Ovary (tissue), 9 donors: ENCODE results near the gene PAOX. TPM values are rescaled to one million over a fixed set of nuclear protein-coding genes. Genes with fewer than 3 reads are reported as not detected.
"Not testable (repeated sequence)": the region's sequence is repeated elsewhere in the genome, so short reads cannot be mapped to it uniquely, and the experiment has no call there.

ENCODE experiments used
- DNase-seq, 5 donors: peaks; one replicate each; pipeline ENCODE4 v3.0.0-alpha.2; 2019 to 2020
- H3K27ac ChIP-seq, 2 donors: fragments of 200-600 bp; one replicate each; pipeline versions ENCODE4 v1.5.1 to v1.8.0; 2019 to 2022
- H3K27me3 ChIP-seq: fragments of 200-600 bp; one replicate; pipeline ENCODE4 v1.8.0; 2022
- H3K36me3 ChIP-seq: fragments of 200-600 bp; sonication (generic); one replicate; pipeline ENCODE4 v1.5.1; 2019
- H3K4me1 ChIP-seq: one replicate; pipeline ENCODE4 v1.8.1; 2013; ENCODE audit warnings: mild to moderate bottlenecking, moderate library complexity; ENCODE audit not compliant: insufficient read depth
- H3K4me3 ChIP-seq: fragments of 200-600 bp; sonication (generic); one replicate; pipeline ENCODE4 v1.5.1; 2017
- H3K9me3 ChIP-seq, 2 donors: fragments of 200-600 bp in 1 of 2; sonication (generic) in 1 of 2; one replicate each; pipeline versions ENCODE4 v1.5.1 to v1.8.1; 2013 to 2019; ENCODE audit warnings: mild to moderate bottlenecking in 1 of 2, moderate library complexity in 1 of 2
- EP300 ChIP-seq: sonication (generic); formaldehyde crosslinking; IDR thresholded peaks from one replicate; pipeline ENCODE4 v1.6.1; 2017; ENCODE audit warnings: antibody characterized with exemption
- POLR2A ChIP-seq: fragments of 450-650 bp; IDR thresholded peaks from one replicate; pipeline ENCODE4 v1.6.1; 2017; ENCODE audit warnings: antibody characterized with exemption, mild to moderate bottlenecking, moderate library complexity
- WGBS, 3 donors: extraction: QIAGEN DNeasy Blood & Tissue Kit in 1 of 3; methylation state at CpG; one replicate each; pipeline versions ENCODE4 v1.1.5 to v1.1.7; 2013 to 2017; 5-methylcytosine and 5-hydroxymethylcytosine counted together
- intact Hi-C, 4 donors: fragments of 100-400 bp; cut with DNase I; formaldehyde crosslinking; loops; one replicate each; pipeline versions ENCODE4 v1.11.0 to v1.15.1; 2022 to 2023
- microRNA-seq, 3 donors: library from miRNA; unstranded; fragments of <30 nt; microRNA quantifications; one replicate each; pipeline versions ENCODE4 to v1.2.0, GENCODE V29; 2019 to 2020
- polyA plus RNA-seq, 2 donors: library from polyadenylated mRNA; stranded (reverse); fragments of 200-250 nt in 1 of 2; fragments of 350-450 nt in 1 of 2; fragmentation: Illumina TruSeq in 1 of 2; extraction: RNeasy Lipid Tissue Mini Kit (QIAGEN cat#74804) in 1 of 2; gene quantifications; one replicate each; pipeline ENCODE4 v1.2.3, GENCODE V29; 2013 to 2014
- small RNA-seq: library from RNA; depleted of rRNA; stranded (forward); fragments of <200 nt; gene quantifications from one replicate; pipeline ENCODE3, GENCODE V24; 2016
- total RNA-seq, 7 donors: library from RNA; depleted of rRNA in 2 of 7; stranded (reverse); fragments of >200 nt in 2 of 7; fragmentation: NEBNext Ultra II Directional in 3 of 7; extraction: Animal tissue kit (Norgen Biotek cat#: 25700) in 3 of 7; gene quantifications; one replicate each; pipeline versions ENCODE4 v1.1.0 to v1.2.4, GENCODE V29; 2016 to 2023
- TF ChIP-seq, protein P1 (sequence below), 3 donors: fragments of 450-650 bp in 2 of 3; fragments of 200-600 bp in 1 of 3; IDR thresholded peaks; one replicate each; pipeline versions ENCODE4 v1.5.1 to v1.8.0; 2016 to 2022; ENCODE audit warnings: antibody characterized with exemption in 3 of 3, mild to moderate bottlenecking in 1 of 3
- donor health status: DM: no; HTN: no; CAD: no; lungs with moderate emphysema.
- donor health status: DM: no; HTN: no; CAD: no.
- donor health status: Bipolar disorder and iron deficiency.
- donor health status: DM: yes; HTN: yes; CAD: no.
- donor health status: DM: no; HTN: no; CAD: no.
- donor health status: DM: yes; HTN: yes; CAD: no.

PAOX gene
- total and polyA plus RNA-seq, 9 donors, result 2.1 to 11.4 (median 8.7) TPM

DNA sequence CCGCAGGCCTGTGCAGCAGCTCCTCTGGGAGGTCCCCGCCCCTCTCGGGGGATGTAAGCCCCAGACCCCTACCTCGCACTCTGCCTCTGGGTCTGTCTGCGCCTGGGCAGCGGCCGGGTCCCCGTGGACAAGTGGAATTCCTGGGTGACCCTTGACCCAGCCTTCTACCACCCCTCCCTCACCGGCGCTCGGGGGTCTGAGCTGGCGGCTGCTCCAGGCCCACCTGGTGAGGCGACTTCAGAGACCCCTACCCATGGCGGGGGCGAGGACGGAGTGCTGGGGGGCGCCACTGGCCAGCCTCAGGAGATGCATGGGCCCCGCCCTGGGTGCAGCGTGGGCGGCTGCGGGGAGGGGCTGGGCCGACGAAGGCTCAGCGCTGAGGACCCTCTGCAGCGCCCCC is 53.7 kb downstream of the PAOX start:
- H3K27ac ChIP-seq, intact Hi-C loops, H3K4me3 ChIP-seq, H3K27me3 ChIP-seq, H3K4me1 ChIP-seq, H3K9me3 ChIP-seq, DNase-seq, H3K36me3 ChIP-seq: not testable (repeated sequence)
- WGBS, 3 donors, result 69 to 71% (median 70%) methylated on average over 7 to 9 of the region's 25 CpGs

DNA sequence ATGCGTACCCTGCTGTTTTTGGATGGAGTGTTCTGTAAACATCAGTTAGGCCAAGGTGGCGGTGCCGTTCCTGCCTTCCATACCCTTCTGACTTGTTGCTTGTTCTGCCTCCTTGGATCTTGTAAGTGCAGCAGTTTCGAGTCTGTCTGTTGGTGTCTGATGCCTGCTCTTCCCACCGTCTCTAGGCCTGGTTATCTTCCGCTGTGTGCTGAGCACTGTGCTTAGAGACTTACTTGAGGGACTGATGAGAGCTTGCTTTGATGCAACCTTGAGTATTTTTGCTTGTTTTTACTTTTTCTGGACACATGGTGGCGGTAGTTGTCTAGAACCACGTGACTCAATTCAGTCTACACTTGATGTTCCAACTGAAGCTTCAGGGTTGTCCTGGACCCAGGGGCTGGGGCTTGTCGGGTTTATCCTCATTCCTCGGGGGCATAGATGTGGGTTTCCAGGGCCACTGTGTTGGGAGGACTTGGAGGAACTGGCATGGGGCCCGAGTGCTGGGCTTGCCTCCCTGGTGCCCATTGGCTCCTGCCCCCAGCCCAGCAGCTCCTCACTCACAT is 59.7 kb downstream of the PAOX start:
- no peaks in the 10 kb centered on the region for H3K4me1 ChIP-seq
- DNase-seq, result peak in 1 of 5 donors; percentile 4
- H3K27me3 ChIP-seq, result no peaks in the 10 kb centered on the region
- WGBS, 3 donors, result 78 to 84% (median 83%) methylated on average over 11 of the region's 11 CpGs
- TF ChIP-seq POLR2A (no peak), EP300 (no peak)
- TF ChIP-seq, protein P1, sequence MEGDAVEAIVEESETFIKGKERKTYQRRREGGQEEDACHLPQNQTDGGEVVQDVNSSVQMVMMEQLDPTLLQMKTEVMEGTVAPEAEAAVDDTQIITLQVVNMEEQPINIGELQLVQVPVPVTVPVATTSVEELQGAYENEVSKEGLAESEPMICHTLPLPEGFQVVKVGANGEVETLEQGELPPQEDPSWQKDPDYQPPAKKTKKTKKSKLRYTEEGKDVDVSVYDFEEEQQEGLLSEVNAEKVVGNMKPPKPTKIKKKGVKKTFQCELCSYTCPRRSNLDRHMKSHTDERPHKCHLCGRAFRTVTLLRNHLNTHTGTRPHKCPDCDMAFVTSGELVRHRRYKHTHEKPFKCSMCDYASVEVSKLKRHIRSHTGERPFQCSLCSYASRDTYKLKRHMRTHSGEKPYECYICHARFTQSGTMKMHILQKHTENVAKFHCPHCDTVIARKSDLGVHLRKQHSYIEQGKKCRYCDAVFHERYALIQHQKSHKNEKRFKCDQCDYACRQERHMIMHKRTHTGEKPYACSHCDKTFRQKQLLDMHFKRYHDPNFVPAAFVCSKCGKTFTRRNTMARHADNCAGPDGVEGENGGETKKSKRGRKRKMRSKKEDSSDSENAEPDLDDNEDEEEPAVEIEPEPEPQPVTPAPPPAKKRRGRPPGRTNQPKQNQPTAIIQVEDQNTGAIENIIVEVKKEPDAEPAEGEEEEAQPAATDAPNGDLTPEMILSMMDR (IDR thresholded peaks at IDR 0.05), result no peak
- intact Hi-C loops, result no loop called here
- no peaks in the 10 kb centered on the region for H3K9me3 ChIP-seq
- no peaks in the 10 kb centered on the region for H3K36me3 ChIP-seq
- H3K4me3 ChIP-seq, result no peak overlapping the region
- no peak overlapping the region for H3K27ac ChIP-seq

DNA sequence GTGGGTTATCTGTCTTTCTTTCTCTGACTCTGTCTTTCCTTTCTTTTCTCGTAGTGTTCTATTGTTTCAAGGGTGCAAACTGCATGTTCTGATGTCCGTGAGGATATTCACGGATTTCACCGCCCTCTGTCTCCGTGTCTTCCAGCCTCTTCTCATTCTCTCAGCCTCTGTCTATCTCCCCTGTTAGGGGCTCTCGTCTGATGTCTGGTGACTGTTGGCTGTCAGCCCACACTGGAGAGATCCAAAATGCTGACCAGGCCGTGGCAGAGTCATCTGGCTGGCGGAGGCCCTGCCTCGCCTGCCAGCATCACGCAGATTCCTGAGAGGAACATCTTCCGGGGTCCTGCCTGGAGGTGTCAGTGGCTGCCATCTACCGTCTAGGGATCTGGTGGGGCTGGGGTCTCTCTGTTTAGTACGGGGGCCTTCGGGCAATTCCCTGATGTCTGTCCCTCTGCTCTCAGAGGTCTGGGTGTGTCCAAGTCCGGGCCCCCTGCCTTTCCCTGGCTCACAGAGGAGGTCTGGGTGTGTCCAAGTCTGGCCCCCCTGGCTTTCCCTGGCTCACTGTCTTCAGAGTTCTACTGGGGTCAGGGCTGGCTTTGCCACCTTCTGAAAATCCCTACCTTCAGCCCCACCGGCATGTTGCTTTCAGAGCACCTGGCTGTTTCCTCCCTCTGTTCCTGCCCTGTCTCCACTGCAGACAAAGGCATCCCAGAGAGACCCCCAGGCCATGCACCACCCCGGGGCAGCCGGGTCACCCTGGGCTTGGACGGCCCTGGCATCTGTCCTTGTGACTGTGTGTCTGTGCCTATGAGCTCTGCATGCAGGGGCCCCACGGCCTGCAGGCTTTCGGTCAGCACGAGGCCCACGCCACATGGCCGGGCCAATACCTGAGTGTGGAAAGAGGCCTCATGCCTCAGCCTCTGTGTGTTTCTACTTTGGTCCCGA is 60.7 kb downstream of the PAOX start:
- Histone ChIP-seq H3K27ac (no peak overlapping the region), H3K9me3 (no peaks in the 10 kb centered on the region), H3K4me3 (no peak overlapping the region), H3K27me3 (no peaks in the 10 kb centered on the region), H3K4me1 (no peaks in the 10 kb centered on the region), H3K36me3 (no peaks in the 10 kb centered on the region)
- TF ChIP-seq EP300, result no peak
- no peak for TF ChIP-seq POLR2A
- TF ChIP-seq, protein P1 (IDR thresholded peaks at IDR 0.05), result no peak
- intact Hi-C loops, result no loop called here
- WGBS, 3 donors, result 88 to 91% (median 89%) methylated on average over 25 of the region's 25 CpGs
- no peak for DNase-seq

DNA sequence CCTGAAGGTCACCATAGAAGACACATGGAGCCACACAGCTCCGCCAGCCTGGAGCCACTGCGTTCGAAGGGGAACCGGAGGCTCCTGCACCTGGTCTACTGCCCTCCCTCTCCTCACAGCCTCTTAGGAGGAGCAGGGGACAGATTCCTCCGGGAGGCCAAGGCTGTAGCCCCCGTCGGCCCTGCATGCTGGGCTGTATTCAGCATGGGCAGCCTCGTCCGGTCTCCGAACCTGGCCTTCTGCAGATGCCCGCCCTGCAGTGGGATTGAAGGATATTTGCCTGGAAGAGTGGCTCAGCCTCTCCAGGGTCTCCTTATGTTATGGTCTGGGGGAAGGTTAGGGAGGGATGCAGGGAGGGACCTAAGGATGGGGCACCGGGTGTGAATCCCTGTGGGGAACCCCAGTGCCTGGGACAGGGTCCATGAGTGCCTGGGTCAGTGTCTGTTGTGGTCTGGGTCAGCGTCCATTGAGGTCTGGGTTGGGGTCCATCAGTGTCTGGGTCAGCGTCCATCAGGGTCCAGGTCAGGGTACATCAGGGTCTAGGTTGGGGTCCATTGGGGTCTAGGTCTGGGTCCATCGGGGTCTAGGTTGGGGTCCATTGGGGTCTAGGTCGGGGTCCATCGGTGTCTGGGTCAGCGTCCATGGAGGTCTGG is 61.7 kb downstream of the PAOX start:
- no peak overlapping the region for H3K27ac ChIP-seq
- peaks cover 0 to 3% of the 10 kb centered on the region in 2 donors for H3K9me3 ChIP-seq
- no peaks in the 10 kb centered on the region for H3K4me1 ChIP-seq
- H3K4me3 ChIP-seq, result no peak overlapping the region
- intact Hi-C loops, result no loop called here
- DNase-seq, result no peak
- no peaks in the 10 kb centered on the region for H3K27me3 ChIP-seq
- 91 to 94% (median 93%) methylated on average over 15 to 18 of the region's 18 CpGs for WGBS, 3 donors
- TF ChIP-seq, protein P1 (IDR thresholded peaks at IDR 0.05), result no peak
- no peak for TF ChIP-seq EP300
- no peak for TF ChIP-seq POLR2A
- no peaks in the 10 kb centered on the region for H3K36me3 ChIP-seq

Small RNA genes lying within 50 kb of the gene (microRNA-seq; reads per million reads assigned to microRNA genes)
- 0.32 to 0.89 (median 0.75) reads per million in 3 donors for gene MIR3944

Small RNA genes lying within 50 kb of the gene (small RNA-seq; reads per million reads assigned to genes)
- gene AL360181.4 (not detected), gene BANF1P2 (not detected), gene MIR3944 (not detected)

Other genes starting within 250 kb of the PAOX start
- gene KNDC1, start 219.0 kb upstream of the PAOX start, total RNA-seq, result 10 to 100 TPM in 6 of 7 donors, 1 to 10 TPM in 1; 6.7 to 34.9 (median 18.6) TPM
- gene KNDC1, start 219.0 kb upstream of the PAOX start, polyA plus RNA-seq, result 1 to 10 TPM in 1 of 2 donors, under 1 TPM in 1; 0.67 to 5.6 TPM
- gene UTF1, start 149.0 kb upstream of the PAOX start, total RNA-seq, result 1 to 10 TPM in 5 of 7 donors, under 1 TPM in 1, not detected in 1; 0.35 to 9.3 (median 2.9) TPM
- gene UTF1, start 149.0 kb upstream of the PAOX start, polyA plus RNA-seq, result under 1 TPM in 1 of 2 donors, not detected in 1; 0.06 TPM
- gene VENTX, start 141.4 kb upstream of the PAOX start, total RNA-seq, result 1 to 10 TPM in 4 of 7 donors, under 1 TPM in 3; 0.23 to 2.2 (median 1.1) TPM
- under 1 TPM; 0.36 to 0.47 TPM for gene VENTX, start 141.4 kb upstream of the PAOX start, polyA plus RNA-seq
- 1 to 10 TPM; 1.9 to 5.9 (median 4.4) TPM for gene ADAM8, start 102.4 kb upstream of the PAOX start, total RNA-seq
- gene ADAM8, start 102.4 kb upstream of the PAOX start, polyA plus RNA-seq, result 1 to 10 TPM in 1 of 2 donors, under 1 TPM in 1; 0.48 to 1.7 TPM
- gene TUBGCP2, start 70.4 kb upstream of the PAOX start, total RNA-seq, result 10 to 100 TPM; 31.2 to 70.5 (median 56.4) TPM
- gene TUBGCP2, start 70.4 kb upstream of the PAOX start, polyA plus RNA-seq, result 10 to 100 TPM; 32.4 to 48.3 TPM
- 10 to 100 TPM; 23.3 to 64.8 (median 46.8) TPM for gene ZNF511, start 70.3 kb upstream of the PAOX start, total RNA-seq
- 10 to 100 TPM; 16.3 to 52.1 TPM for gene ZNF511, start 70.3 kb upstream of the PAOX start, polyA plus RNA-seq
- gene CALY, start 42.4 kb upstream of the PAOX start, total RNA-seq, result under 1 TPM in 1 of 7 donors, not detected in 6; 0.69 TPM
- gene CALY, start 42.4 kb upstream of the PAOX start, polyA plus RNA-seq, result not detected
- gene PRAP1, start 31.9 kb upstream of the PAOX start, total RNA-seq, result 1 to 10 TPM in 1 of 7 donors, not detected in 6; 2.0 TPM
- not detected for gene PRAP1, start 31.9 kb upstream of the PAOX start, polyA plus RNA-seq
- 10 to 100 TPM in 6 of 7 donors, 1 to 10 TPM in 1; 9.2 to 26.3 (median 17.1) TPM for gene FUOM, start 21.2 kb upstream of the PAOX start, total RNA-seq
- gene FUOM, start 21.2 kb upstream of the PAOX start, polyA plus RNA-seq, result 10 to 100 TPM in 1 of 2 donors, 1 to 10 TPM in 1; 1.2 to 14.8 TPM
- 10 to 100 TPM; 27.2 to 74.4 (median 66.4) TPM for gene ECHS1, start 5.9 kb upstream of the PAOX start, total RNA-seq
- gene ECHS1, start 5.9 kb upstream of the PAOX start, polyA plus RNA-seq, result 100 to 1,000 TPM in 1 of 2 donors, 10 to 100 TPM in 1; 68.9 to 102 TPM
- 10 to 100 TPM; 23.1 to 55.1 (median 32.5) TPM for gene MTG1, start 14.9 kb downstream of the PAOX start, total RNA-seq
- gene MTG1, start 14.9 kb downstream of the PAOX start, polyA plus RNA-seq, result 10 to 100 TPM; 33.7 to 34.9 TPM
- under 1 TPM in 3 of 7 donors, not detected in 4; 0.11 to 0.20 (median 0.15) TPM for gene SPRN, start 45.4 kb downstream of the PAOX start, total RNA-seq
- under 1 TPM; 0.05 to 0.10 TPM for gene SPRN, start 45.4 kb downstream of the PAOX start, polyA plus RNA-seq
- 1 to 10 TPM in 6 of 7 donors, under 1 TPM in 1; 0.72 to 5.0 (median 3.6) TPM for gene SCART1, start 74.7 kb downstream of the PAOX start, total RNA-seq
- under 1 TPM; 0.71 to 0.72 TPM for gene SCART1, start 74.7 kb downstream of the PAOX start, polyA plus RNA-seq
- gene CYP2E1, start 148.1 kb downstream of the PAOX start, total RNA-seq, result 1 to 10 TPM in 6 of 7 donors, under 1 TPM in 1; 0.83 to 4.6 (median 3.7) TPM
- gene CYP2E1, start 148.1 kb downstream of the PAOX start, polyA plus RNA-seq, result 1 to 10 TPM in 1 of 2 donors, under 1 TPM in 1; 0.96 to 1.6 TPM
- gene SYCE1, start 186.3 kb downstream of the PAOX start, total RNA-seq, result 1 to 10 TPM in 5 of 7 donors, under 1 TPM in 1, not detected in 1; 0.53 to 3.2 (median 2.5) TPM
- 1 to 10 TPM in 1 of 2 donors, under 1 TPM in 1; 0.40 to 8.1 TPM for gene SYCE1, start 186.3 kb downstream of the PAOX start, polyA plus RNA-seq
- gene FRG2B, start 247.5 kb downstream of the PAOX start, total RNA-seq, result not detected
- gene FRG2B, start 247.5 kb downstream of the PAOX start, polyA plus RNA-seq, result not detected